Measurements from ENCODE around the gene TENM3. TPM values are rescaled to one million over a fixed set of nuclear protein-coding genes. Genes with fewer than 3 reads are reported as not detected.

TENM3 gene
- total RNA-seq, 2 donors from 2014 or later, result 2.0 to 2.1 TPM

- intact Hi-C loops (cut with DNase I), result no loop called here
- DNase-seq (ENCODE audit: low spot score), result no peak
Measured at GRCh38 chr4:182671231-182671630, 428.0 kb downstream of the TENM3 start.

GRCh38 chr4:182671749-182672148 lies 428.5 kb downstream of the TENM3 start:
- intact Hi-C loops (cut with DNase I), result no loop called here
- no peak for DNase-seq (ENCODE audit: low spot score)

GRCh38 chr4:182678590-182678989 lies 435.4 kb downstream of the TENM3 start:
- intact Hi-C loops (cut with DNase I), result no loop called here
- DNase-seq (ENCODE audit: low spot score), result no peak

GRCh38 chr4:182679533-182679932 lies 436.3 kb downstream of the TENM3 start:
- DNase-seq (ENCODE audit: low spot score), result no peak
- intact Hi-C loops (cut with DNase I), result no loop called here

- intact Hi-C loops (cut with DNase I), result loop anchor here in 1 of 2 donors (10.0 kb wide), 1 partner anchor 85 kb away; no protein-coding TSS in a partner anchor
- no peak for DNase-seq (ENCODE audit: low spot score)
Measured at GRCh38 chr4:182680234-182680653, 437.0 kb downstream of the TENM3 start.

GRCh38 chr4:182683661-182684060 lies 440.5 kb downstream of the TENM3 start:
- no peak for DNase-seq (ENCODE audit: low spot score)
- intact Hi-C loops (cut with DNase I), result loop anchor here in 1 of 2 donors (10.0 kb wide), 1 partner anchor 81 kb away; no protein-coding TSS in a partner anchor

- no peak for DNase-seq (ENCODE audit: low spot score)
- intact Hi-C loops (cut with DNase I), result loop anchor here in 1 of 2 donors (10.0 kb wide), 1 partner anchor 80 kb away; no protein-coding TSS in a partner anchor
Measured at GRCh38 chr4:182684796-182685195, 441.6 kb downstream of the TENM3 start.

- intact Hi-C loops (cut with DNase I), result loop anchor here in 1 of 2 donors (10.0 kb wide), 1 partner anchor 77 kb away; no protein-coding TSS in a partner anchor
- no peak for DNase-seq (ENCODE audit: low spot score)
Measured at GRCh38 chr4:182688081-182688480, 444.9 kb downstream of the TENM3 start.

- no peak for DNase-seq (ENCODE audit: low spot score)
- intact Hi-C loops (cut with DNase I), result no loop called here
Measured at GRCh38 chr4:182694551-182694950, 451.3 kb downstream of the TENM3 start.

- intact Hi-C loops (cut with DNase I), result no loop called here
Measured at GRCh38 chr4:182695009-182695408, 451.8 kb downstream of the TENM3 start.

GRCh38 chr4:182695842-182696241 lies 452.6 kb downstream of the TENM3 start:
- DNase-seq (ENCODE audit: low spot score), result no peak
- intact Hi-C loops (cut with DNase I), result no loop called here

More at GRCh38 chr4:182695009-182695408, 451.8 kb downstream of the TENM3 start:
- DNase-seq (ENCODE audit: low spot score), result no peak

- DNase-seq (ENCODE audit: low spot score), result no peak
- intact Hi-C loops (cut with DNase I), result no loop called here
Measured at GRCh38 chr4:182697094-182697493, 453.9 kb downstream of the TENM3 start.

- intact Hi-C loops (cut with DNase I), result no loop called here
- DNase-seq (ENCODE audit: low spot score), result no peak
Measured at GRCh38 chr4:182698212-182698611, 455.0 kb downstream of the TENM3 start.

GRCh38 chr4:182699201-182699600 lies 456.0 kb downstream of the TENM3 start:
- DNase-seq (ENCODE audit: low spot score), result no peak
- intact Hi-C loops (cut with DNase I), result no loop called here

- DNase-seq (ENCODE audit: low spot score), result no peak
- intact Hi-C loops (cut with DNase I), result no loop called here
Measured at GRCh38 chr4:182699795-182700194, 456.6 kb downstream of the TENM3 start.

- no peak for DNase-seq (ENCODE audit: low spot score)
- intact Hi-C loops (cut with DNase I), result no loop called here
Measured at GRCh38 chr4:182700362-182701160, 457.4 kb downstream of the TENM3 start.

- no peak for DNase-seq (ENCODE audit: low spot score)
- intact Hi-C loops (cut with DNase I), result no loop called here
Measured at GRCh38 chr4:182704077-182704476, 460.9 kb downstream of the TENM3 start.

- no peak for DNase-seq (ENCODE audit: low spot score)
- intact Hi-C loops (cut with DNase I), result loop anchor here in 1 of 2 donors (5.0 kb wide), 1 partner anchor 1347 kb away; no protein-coding TSS in a partner anchor
Measured at GRCh38 chr4:182704948-182705347, 461.7 kb downstream of the TENM3 start.

- no peak for DNase-seq (ENCODE audit: low spot score)
- intact Hi-C loops (cut with DNase I), result loop anchor here in 1 of 2 donors (5.0 kb wide), 1 partner anchor 1347 kb away; no protein-coding TSS in a partner anchor
Measured at GRCh38 chr4:182705389-182705788, 462.2 kb downstream of the TENM3 start.

- intact Hi-C loops (cut with DNase I), result no loop called here
- DNase-seq (ENCODE audit: low spot score), result no peak
Measured at GRCh38 chr4:182711211-182711610, 468.0 kb downstream of the TENM3 start.

GRCh38 chr4:182715548-182715947 lies 472.3 kb downstream of the TENM3 start:
- intact Hi-C loops (cut with DNase I), result no loop called here
- no peak for DNase-seq (ENCODE audit: low spot score)

All from posterior vena cava (tissue), 2 donors.